HCEC 1CT (cell line): ENCODE measurements around the gene STYXL2.

Source experiments
- DNase-seq: peaks from one replicate; pipeline ENCODE4 v3.0.0-alpha.2; 2017

The STYXL2 gene

GRCh38 chr1:167110586-167110985 lies 16.7 kb downstream of the STYXL2 start:
- no peak for DNase-seq

GRCh38 chr1:167111868-167112709 lies 18.2 kb downstream of the STYXL2 start:
- no peak for DNase-seq

- DNase-seq: no peak
Measured at GRCh38 chr1:167114725-167115124, 20.9 kb downstream of the STYXL2 start.

- no peak for DNase-seq
Measured at GRCh38 chr1:167115655-167116054, 21.8 kb downstream of the STYXL2 start.

GRCh38 chr1:167116174-167116573 lies 22.3 kb downstream of the STYXL2 start:
- no peak for DNase-seq

GRCh38 chr1:167117225-167117624 lies 23.4 kb downstream of the STYXL2 start:
- DNase-seq: no peak

GRCh38 chr1:167118188-167118587 lies 24.3 kb downstream of the STYXL2 start:
- DNase-seq: no peak

GRCh38 chr1:167119696-167120095 lies 25.8 kb downstream of the STYXL2 start:
- DNase-seq: no peak

GRCh38 chr1:167120899-167121298 lies 27.0 kb downstream of the STYXL2 start:
- DNase-seq: no peak

GRCh38 chr1:167121375-167122120 lies 27.7 kb downstream of the STYXL2 start:
- DNase-seq: no peak

GRCh38 chr1:167122121-167122480 lies 28.2 kb downstream of the STYXL2 start:
- no peak for DNase-seq

- no peak for DNase-seq
Measured at GRCh38 chr1:167122568-167122967, 28.7 kb downstream of the STYXL2 start.

GRCh38 chr1:167126317-167126716 lies 32.4 kb downstream of the STYXL2 start:
- DNase-seq: no peak

GRCh38 chr1:167126811-167127210 lies 32.9 kb downstream of the STYXL2 start:
- DNase-seq: no peak

GRCh38 chr1:167127236-167127635 lies 33.4 kb downstream of the STYXL2 start:
- DNase-seq: no peak

- DNase-seq: no peak
Measured at GRCh38 chr1:167127661-167128060, 33.8 kb downstream of the STYXL2 start.

- no peak for DNase-seq
Measured at GRCh38 chr1:167128261-167129227, 34.7 kb downstream of the STYXL2 start.

GRCh38 chr1:167130829-167131510 lies 37.1 kb downstream of the STYXL2 start:
- DNase-seq: no peak

GRCh38 chr1:167132301-167133010 lies 38.6 kb downstream of the STYXL2 start:
- DNase-seq: no peak

GRCh38 chr1:167135281-167135840 lies 41.5 kb downstream of the STYXL2 start:
- DNase-seq: no peak

GRCh38 chr1:167136191-167136614 lies 42.3 kb downstream of the STYXL2 start:
- DNase-seq: peak; percentile 76
